HEK293T (cell line): ENCODE results near the gene CD69.

ENCODE experiments used
- BHLHE40 ChIP-seq: fragments of 450-650 bp; IDR thresholded peaks from 2 replicates; pipeline ENCODE4 v1.6.1; 2016; ENCODE audit warnings: mild to moderate bottlenecking, moderate library complexity, borderline replicate concordance
- CTBP1 ChIP-seq: fragments of 450-650 bp; IDR thresholded peaks from 2 replicates; pipeline ENCODE4 v1.6.1; 2016; ENCODE audit warnings: borderline replicate concordance
- ELF4 ChIP-seq: fragments of 450-650 bp; IDR thresholded peaks from 2 replicates; pipeline ENCODE4 v1.6.1; 2017; ENCODE audit warnings: antibody characterized with exemption
- FOXA1 ChIP-seq: fragments of 450-650 bp; IDR thresholded peaks from 2 replicates; pipeline ENCODE4 v1.6.1; 2016; ENCODE audit warnings: mild to moderate bottlenecking
- FOXK2 ChIP-seq: fragments of 450-650 bp; IDR thresholded peaks from 2 replicates; pipeline ENCODE4 v1.6.1; 2016; ENCODE audit warnings: mild to moderate bottlenecking
- FOXM1 ChIP-seq: fragments of 450-650 bp; IDR thresholded peaks from 2 replicates; pipeline ENCODE4 v1.6.1; 2017; ENCODE audit warnings: mild to moderate bottlenecking, borderline replicate concordance
- NFRKB ChIP-seq: fragments of 450-650 bp; IDR thresholded peaks from 2 replicates; pipeline ENCODE4 v1.6.1; 2016; ENCODE audit warnings: mild to moderate bottlenecking, moderate library complexity
- SP1 ChIP-seq: fragments of 450-650 bp; IDR thresholded peaks from 2 replicates; pipeline ENCODE4 v1.6.1; 2017
- TARDBP ChIP-seq: fragments of 450-650 bp; IDR thresholded peaks from 2 replicates; pipeline ENCODE4 v1.6.1; 2016
- ZNF384 ChIP-seq: fragments of 450-650 bp; IDR thresholded peaks from 2 replicates; pipeline ENCODE4 v1.6.1; 2016

DNA sequence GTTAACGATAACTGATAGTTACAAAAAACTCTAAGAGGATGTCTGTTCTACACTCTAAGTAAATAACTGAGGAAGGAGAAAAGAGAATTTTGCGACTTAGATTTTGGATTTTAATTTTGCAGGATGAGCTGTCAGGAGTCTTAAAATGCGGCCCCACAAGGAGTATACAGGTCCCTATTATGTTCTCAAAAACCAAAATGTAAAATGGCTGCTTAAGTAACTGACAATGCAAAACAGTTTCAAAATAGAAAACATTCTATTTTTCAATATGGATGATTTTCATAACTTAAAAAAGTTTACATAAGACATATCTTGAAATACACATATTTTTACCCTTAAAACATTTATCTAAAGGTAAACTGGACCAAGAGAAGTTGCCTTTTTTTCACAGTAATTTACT is 2.6 kb downstream of the CD69 start:
- TF ChIP-seq ZNF384 (no peak), CTBP1 (no peak), TARDBP (no peak), ELF4 (no peak), FOXA1 (no peak), SP1 (no peak), FOXK2 (no peak), FOXM1 (no peak), BHLHE40 (no peak), NFRKB (no peak)
